NCI-H510A (cell line): Measurements from ENCODE around the gene TSHZ1.
"Not testable (repeated sequence)": the region's sequence is repeated elsewhere in the genome, so short reads cannot be mapped to it uniquely, and the experiment has no call there.

Source experiments
- DNase-seq: peaks from one replicate; lab custom pipeline; 2025; lab: John Stamatoyannopoulos, UW

The TSHZ1 gene

GRCh38 chr18:75316826-75317225, 106.2 kb downstream of the TSHZ1 start:
- DNase-seq, result no peak

GRCh38 chr18:75317300-75317699, 106.7 kb downstream of the TSHZ1 start:
- no peak for DNase-seq

- no peak for DNase-seq
These were observed 107.1 kb downstream of the TSHZ1 start for GRCh38 chr18:75317703-75318102.

GRCh38 chr18:75319905-75320304, 109.3 kb downstream of the TSHZ1 start:
- no peak for DNase-seq

GRCh38 chr18:75320506-75320905, 109.9 kb downstream of the TSHZ1 start:
- DNase-seq, result no peak

GRCh38 chr18:75321431-75321830, 110.8 kb downstream of the TSHZ1 start:
- DNase-seq, result no peak

GRCh38 chr18:75322206-75322605, 111.6 kb downstream of the TSHZ1 start:
- DNase-seq, result no peak

GRCh38 chr18:75323821-75324585, 113.4 kb downstream of the TSHZ1 start:
- DNase-seq, result no peak

- DNase-seq, result no peak
These were observed 114.2 kb downstream of the TSHZ1 start for GRCh38 chr18:75324686-75325257.

GRCh38 chr18:75329753-75330152, 119.2 kb downstream of the TSHZ1 start:
- DNase-seq, result not testable (repeated sequence)

- no peak for DNase-seq
These were observed 119.7 kb downstream of the TSHZ1 start for GRCh38 chr18:75330308-75330707.

- no peak for DNase-seq
These were observed 124.3 kb downstream of the TSHZ1 start for GRCh38 chr18:75334869-75335268.

GRCh38 chr18:75335511-75335910, 124.9 kb downstream of the TSHZ1 start:
- DNase-seq, result no peak

- no peak for DNase-seq
These were observed 126.2 kb downstream of the TSHZ1 start for GRCh38 chr18:75336767-75337166.

- DNase-seq, result no peak
These were observed 126.8 kb downstream of the TSHZ1 start for GRCh38 chr18:75337348-75337747.

GRCh38 chr18:75338631-75339030, 128.0 kb downstream of the TSHZ1 start:
- no peak for DNase-seq
